ENCODE measurements around the gene PLEKHA7.
"Not testable (repeated sequence)": the region's sequence is repeated elsewhere in the genome, so short reads cannot be mapped to it uniquely, and the experiment has no call there.

PLEKHA7 gene

DNA sequence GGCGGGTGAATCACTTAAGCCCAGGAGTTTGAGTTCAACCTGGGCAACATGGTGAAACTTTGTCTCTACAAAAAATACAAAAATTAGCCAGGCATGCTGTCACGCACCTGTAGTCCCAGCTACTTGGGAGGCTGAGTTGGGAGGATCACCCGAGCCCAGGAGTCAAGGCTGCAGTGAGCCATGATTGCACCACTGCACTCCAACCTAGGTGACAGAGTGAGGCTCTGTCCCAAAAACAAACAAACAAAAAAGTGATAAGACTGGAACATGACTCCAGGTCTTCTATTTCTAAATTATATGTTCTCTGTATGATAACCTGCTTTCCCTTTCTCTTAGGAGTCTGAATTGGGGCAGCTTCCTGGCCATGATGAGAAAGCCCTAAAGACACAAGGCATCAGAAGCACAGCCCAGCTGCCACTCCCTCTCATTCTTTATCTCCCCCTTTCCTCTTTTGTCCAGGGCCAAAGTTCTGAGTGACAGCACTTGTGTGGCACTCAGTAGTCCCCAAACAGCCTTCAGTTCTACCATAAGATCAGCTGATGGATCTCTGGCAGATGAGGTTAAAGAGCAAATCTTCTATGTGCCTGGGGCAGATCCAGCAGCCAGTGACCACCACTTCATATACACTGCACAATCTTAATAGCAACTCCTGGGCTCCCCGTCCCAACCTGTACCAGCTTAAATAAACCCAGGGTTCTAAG lies 139.8 kb downstream of the PLEKHA7 start:
- no peak for DNase-seq

DNA sequence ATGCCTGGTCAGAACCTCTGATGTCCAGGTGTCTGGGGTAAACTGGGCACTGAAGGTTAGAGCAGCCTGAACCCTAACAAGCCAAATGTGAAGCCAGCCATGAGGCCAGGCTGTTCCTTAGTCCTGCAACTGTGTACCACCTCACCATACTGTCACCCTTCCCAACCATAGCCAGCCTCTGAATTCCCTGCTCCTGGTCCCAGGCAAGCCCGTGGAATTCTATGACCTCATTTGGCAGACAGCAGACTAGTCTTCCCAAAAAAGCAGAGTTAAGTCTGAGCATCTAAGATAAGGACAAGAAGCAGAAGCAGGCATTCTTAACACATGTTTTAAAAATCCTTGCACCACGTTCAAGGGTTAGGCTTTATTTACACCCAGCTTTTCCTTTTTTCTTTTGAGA lies 140.9 kb downstream of the PLEKHA7 start:
- no peak for DNase-seq

DNA sequence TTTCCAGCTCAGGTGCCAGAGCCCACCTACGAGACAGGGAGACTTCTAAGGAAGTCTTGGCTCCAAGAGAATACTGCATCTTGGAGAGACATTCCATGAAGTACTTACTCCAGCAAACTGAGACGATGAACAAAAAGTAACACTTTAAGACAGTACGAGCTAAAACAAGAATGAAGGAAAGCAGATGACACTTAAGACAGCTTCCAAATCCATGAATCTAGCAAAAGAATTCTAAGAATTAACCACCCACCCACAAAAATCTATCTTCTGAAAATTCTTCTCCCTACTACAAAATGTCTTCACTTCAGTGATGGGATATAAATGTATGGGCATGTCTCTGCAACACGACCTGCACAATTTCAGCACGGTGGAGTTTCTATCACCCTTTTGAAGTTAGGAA lies 142.8 kb downstream of the PLEKHA7 start:
- no peak for DNase-seq

DNA sequence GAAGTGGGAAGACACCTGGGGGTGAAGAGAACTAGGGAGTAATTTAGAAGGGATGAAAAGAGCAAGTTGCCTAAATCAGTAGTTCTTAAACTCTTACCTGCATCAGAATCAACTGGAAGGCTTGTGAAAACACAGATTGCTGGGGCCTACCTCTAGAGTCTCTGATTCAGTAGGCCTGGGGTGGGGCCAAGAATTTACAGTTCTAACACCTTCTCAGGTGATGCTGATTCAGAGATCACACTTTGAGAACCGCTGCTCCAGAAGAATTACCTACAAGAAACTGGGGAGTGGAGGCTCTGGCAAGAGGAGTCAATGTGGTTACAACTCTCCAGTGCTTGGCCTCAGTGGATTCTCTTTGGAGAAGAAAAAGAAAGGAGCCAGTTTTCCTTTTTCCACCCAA lies 147.1 kb downstream of the PLEKHA7 start:
- no peak for DNase-seq

DNA sequence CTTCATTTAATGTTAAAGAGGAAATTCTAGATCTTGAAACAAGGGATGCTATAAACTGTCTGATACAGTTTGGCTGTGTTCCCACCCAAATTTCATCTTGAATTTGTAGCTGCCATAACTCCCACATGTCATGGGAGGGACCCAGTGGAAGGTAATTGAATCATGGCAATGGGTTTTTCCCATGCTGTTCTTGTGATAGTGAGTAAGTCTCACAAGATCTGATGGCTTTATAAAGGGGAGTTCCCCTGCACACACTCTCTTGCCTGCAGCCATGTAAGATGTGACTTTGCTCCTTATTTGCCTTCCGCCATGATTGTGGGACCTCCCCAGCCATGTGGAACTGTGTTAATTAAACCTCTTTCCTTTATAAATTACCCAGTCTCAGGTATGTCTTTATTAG lies 149.8 kb downstream of the PLEKHA7 start:
- not testable (repeated sequence) for DNase-seq

DNA sequence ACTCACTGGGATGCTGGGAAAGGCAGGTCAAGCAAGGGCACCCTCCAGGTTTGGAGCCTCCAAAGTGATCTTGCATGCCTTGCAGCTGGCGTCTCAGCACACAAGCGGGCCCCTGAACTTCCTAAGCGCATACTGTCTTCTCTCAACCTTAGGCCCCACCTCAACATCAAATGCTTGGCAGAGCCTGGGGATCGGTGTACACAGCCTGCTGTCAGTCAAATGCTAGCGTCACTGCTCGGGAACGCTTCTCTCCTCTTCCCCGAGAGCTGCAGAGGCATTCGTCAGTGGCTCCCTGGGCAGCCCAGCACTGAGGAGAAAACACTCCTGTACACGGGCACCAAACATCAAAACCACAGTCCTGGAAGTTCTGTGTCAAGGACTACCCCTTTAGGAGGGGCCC lies 150.8 kb downstream of the PLEKHA7 start:
- no peak for DNase-seq

DNA sequence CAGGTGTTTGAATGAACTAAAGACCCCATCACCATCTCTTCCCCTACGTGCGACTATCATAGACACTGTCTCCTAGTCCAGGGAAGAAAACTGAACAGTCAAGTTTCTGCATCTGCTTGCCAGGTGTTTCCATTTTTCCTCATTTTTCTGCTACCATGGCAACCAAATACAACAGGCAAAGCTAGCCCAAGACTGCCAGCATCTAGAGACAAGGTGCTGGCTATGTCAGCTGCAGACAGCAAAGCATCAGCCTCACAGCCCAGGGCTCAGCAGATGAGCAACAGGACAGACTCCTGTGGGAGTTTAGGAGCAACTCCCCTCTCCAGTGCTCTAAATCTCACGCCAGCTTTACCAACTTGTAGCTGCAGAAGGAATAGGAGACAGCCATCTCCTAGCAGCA lies 151.5 kb downstream of the PLEKHA7 start:
- DNase-seq: no peak

DNA sequence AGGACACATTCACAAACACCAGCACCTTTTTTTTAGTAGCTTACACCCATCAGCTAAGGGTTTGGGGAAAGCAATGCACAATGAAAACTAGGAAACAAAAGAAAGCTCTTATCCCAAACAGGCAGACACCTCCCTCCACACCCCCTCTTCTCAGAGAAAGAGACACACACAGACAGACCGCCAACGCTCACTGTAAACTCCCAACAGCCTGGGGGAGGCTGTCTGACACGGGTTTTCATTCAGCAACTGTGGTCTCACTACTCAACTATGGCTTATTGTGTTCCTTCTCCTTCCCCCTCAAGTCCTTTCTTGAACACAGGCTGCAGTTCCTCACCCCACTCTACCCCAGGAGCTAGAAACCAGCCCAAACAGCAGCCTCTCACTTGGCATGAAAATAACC lies 152.4 kb downstream of the PLEKHA7 start:
- no peak for DNase-seq

DNA sequence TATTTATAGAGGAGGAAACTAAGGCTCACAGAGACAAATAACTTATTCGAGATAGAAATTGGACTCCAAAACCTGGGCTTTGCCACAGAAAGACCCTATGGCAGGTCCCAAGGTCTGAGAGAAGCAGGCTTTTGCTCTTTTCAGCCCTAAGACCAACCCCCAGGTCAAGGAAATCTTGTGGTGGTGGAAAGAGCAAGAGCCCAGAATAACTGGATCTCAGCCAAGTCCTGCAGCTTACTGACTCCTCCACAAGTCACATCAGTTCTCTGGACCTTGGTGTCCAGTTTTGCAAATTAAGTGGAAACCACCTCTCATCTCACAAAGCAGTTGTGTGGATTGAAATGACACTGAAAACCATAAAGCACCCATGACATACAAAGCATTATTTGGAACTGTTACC lies 153.6 kb downstream of the PLEKHA7 start:
- no peak for DNase-seq

DNA sequence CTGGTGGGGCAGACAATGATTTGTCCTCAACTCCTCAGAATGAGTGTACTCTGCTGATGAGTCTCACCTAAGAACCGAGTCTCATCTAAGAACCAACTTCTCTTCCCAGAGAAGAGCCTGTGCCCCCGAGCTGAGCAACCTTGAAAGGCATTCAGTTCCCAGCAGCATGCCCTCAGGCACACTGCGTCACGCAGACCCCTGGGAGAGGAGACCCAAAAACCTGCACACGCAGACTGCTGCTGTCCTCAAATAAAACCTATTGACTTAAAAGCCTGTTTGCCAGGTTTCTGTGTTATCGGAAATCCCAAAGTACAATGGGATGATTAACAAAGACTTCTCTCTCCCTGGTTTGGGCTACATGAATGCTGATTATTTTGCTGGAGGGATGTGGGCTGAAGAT lies 154.6 kb downstream of the PLEKHA7 start:
- no peak for DNase-seq

DNA sequence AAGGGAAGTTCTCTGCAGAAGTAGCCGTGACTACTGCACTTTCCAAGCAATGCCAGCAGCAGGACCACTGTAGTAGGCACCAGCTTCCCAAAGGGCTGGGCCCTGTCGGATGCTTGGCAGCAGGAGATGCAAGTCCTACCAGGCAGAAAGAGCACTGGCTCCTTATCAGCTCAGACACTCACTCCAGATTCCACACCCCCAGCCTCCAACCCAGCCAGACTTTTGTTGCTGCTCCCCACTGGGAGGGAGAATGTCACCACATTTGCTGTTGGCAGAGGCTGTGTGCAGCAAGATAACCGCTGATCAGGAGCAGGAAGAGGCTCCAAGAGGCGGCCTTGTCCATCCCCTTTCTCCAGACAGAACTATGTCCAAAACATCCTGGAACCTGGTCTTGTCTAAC lies 157.0 kb downstream of the PLEKHA7 start:
- DNase-seq: no peak

DNA sequence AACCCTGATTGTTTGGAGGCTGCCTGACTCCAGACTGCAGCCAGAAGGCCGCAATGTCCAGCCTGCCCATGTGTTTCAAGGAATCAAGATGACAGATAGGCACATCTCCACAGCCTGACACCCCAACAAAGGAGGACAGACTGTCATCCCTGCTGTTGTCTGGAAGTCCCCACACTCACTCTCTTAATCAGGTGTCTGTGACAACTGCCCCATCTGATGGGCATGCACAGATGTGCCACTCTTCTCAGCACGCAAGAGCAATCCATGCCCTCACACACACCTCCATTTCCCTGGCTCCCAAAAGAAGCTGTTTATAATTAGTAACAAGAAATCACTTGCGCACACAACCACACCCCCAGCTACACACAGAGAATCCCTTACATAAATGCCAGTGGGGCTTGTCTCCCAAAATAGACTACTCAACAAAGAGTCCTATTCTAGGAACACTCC lies 158.2 kb downstream of the PLEKHA7 start:
- DNase-seq: no peak

DNA sequence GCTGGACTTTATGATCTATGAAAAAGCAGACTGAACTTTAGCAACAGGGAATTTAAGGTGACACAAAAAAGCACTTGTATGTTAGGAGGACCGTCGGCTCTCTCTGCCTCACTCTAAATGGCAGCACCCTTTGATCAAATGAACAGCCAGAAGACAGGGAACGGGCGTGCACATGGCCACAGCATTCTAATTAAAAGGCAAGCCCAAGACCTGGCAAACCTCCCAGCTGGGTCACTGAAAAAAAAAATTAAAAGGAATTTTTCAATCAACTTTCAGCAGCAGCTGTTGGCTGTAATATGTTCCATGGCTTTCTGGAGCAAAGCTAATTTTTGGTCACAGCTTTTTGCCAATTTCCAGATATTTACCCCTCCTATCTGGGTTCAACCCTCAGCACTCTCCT lies 159.2 kb downstream of the PLEKHA7 start:
- no peak for DNase-seq

DNA sequence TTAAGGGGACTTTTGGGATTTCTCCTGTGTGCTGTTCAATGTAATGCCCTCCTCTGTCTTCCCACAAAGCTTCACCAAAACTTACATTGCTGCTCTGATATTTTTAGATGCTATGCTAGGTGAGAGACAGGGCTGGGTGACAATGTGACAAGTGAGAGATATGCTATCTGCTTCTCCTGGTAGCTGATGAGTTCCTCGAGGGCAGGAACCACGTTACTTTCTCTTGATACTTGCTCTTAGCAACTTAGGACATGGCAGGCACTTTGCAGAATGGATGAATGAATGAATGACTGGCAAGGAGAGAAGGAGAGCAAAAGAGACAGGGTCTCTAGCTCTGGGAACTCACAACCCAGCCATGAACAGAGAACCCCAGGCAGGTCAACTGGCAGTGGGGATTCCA lies 160.4 kb downstream of the PLEKHA7 start:
- DNase-seq: no peak

DNA sequence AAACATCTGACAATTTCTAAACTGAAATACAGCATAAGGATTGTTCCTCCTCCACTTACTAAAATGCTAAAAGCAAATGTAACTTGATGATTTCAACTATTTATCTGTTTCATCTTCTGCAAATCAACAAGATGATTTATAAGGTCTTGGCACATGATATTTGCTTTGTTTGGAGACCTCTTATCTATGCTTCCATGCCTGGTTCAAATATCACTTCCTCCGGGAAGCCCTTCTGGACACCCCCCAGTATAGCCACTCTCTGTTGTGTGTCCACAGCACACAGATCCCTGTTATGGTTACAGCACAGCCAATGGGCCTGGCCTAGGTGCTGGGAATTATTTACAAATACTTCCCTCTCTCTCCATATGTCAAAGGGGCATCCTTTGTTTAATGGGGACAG lies 160.9 kb downstream of the PLEKHA7 start:
- no peak for DNase-seq

DNA sequence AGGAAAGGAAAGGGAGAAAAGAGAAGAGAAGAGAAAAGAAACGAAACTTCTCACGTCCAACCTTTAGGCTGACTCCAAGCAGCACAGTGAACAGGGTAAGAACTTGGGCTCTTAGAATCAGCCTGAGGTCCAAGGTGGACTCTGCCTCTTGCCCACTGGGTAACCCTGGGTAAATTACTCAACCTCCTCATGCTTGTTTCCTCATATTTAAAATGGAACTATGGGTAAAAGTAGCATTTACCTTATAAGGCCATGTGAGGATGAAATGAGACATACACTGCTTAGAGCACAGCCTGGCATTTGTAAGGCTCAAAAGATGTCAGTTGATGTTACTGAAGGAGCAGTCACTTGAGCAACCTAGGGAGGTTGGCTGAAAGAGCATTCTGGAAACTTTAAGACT lies 167.9 kb downstream of the PLEKHA7 start:
- DNase-seq: no peak

DNA sequence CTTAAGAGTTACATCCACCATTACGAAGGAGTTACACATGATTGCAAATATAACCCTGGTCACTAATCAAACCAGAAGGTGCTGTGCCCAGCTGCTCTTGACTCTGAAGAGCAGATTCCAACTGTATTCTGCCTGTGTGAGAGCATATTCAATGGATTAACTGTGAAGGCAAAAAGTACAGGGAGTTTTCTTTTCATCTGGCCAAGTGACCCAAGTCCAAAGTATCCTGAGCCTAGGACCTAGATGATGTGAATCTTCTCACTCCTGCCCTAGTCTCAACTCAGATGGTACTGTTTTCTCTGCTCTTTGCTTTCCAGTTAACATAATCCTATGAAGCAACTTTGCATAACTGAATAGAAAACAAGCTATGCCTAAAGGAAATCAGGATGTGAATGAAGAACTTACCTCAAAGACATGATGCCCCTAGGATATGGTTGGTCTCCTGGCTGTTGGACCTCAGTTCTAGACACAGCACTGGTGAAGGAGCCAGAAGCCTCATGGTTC lies 169.9 kb downstream of the PLEKHA7 start:
- DNase-seq: no peak

DNA sequence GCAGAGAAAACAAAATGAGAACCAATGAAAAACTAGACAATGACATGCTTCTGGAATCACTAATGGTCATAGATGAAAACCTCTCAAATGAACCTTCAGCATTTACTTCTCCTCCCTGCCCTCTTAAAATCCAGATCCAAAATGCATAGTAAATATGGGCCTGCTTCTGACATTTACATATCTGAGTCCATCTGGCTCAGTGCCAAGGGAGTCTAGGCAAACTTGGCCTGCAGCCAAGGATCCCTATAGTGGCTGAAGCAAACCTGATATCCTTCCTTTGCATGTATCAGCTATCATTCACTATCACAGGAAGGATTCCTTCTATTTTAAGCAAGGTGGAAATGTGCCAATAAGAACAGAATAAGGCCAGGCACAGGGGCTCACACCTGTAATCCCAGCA lies 170.9 kb downstream of the PLEKHA7 start:
- DNase-seq: no peak

DNA sequence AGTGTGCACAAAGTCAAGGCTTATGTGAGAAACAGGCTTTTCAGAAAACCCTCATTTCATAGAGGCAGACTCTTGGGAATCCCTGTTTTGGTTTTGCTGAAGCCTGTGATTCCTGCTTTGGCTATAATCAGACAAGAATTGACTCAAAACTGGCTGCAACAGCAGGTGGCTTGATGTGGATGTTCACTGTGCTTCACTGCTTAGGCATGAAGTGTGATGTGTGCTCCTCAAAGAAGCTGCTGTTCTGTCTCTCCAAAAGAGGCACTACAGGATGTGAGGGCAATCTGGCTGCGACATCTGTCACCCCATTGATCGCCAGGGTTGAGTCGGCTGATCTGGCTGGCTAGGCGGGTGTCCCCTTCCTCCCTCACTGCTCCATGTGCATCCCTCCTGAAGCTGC lies 172.2 kb downstream of the PLEKHA7 start:
- no peak for DNase-seq

DNA sequence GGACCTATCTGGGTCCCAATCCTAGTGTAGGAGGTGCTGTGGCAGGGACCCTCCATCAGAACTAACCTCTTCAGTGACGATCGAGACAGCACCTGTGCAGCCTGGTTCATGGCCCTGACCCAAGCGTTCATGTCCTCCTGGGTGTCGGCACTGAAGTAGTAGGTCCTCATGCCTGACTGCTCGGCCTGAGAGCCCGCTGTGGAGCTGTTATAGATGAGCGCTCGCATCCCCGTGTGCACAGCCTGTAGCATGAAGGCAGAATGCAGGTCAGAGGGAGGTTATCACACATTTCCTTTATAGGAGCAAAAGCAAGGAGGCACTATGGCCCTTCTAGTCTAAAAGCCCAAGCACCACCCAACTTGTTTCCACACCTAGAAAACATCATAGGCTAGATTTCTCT lies 172.7 kb downstream of the PLEKHA7 start:
- no peak for DNase-seq

DNA sequence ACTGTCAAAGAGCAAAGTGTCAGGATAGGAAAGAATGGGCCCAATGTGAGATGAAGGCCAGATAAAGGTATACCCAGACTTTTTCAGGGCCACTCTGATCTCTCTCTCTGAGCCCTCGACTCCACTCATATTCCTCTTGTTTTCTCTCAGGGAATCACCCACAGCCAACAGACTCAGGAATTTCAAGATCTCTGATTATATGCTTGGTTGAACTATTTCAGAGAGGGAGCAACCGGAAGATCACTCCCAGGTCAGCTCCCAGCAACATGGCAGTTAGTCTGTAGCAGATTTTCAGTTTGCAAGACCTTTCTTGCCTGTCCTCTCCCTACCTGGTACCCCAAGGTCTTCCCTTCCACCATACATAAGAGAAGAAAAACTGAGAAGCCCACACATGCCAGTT lies 173.3 kb downstream of the PLEKHA7 start:
- no peak for DNase-seq

DNA sequence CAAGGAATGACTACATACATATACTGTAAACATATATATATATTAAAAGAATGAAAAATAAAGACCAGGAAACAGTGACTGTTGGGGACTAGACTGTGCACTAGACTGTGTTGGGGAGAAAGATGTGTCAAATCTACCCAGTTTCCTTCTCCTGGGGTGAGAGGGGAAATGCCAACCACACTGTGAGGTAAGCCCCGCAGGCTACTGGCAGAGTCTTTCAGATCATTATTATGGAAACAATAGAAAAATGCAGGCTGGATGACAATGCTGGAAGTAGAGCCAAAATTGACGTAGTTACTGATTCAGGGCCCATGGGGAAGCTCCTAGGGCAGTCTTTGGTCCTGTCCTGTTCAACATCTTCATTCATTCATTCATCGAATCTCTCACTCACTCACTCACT lies 174.4 kb downstream of the PLEKHA7 start:
- no peak for DNase-seq

DNA sequence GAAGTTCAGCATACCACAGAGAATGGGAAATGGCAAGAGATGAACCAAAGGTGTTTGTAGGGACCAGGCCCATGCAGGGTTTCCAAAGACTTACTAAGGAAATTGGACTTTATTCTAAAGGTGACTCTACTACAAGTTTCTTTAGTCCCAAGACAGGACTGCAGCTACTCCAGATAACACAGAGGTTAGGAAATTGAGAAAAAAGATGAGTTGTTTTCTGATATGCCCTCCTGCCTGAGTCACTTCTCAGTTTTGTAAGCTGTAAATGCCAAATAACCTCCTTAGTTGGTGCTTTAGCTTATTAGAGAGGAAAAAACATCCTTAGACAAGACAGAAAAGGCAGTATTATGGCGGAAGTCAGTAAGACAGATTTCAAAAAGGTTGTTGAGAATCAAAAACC lies 179.8 kb downstream of the PLEKHA7 start:
- no peak for DNase-seq

DNA sequence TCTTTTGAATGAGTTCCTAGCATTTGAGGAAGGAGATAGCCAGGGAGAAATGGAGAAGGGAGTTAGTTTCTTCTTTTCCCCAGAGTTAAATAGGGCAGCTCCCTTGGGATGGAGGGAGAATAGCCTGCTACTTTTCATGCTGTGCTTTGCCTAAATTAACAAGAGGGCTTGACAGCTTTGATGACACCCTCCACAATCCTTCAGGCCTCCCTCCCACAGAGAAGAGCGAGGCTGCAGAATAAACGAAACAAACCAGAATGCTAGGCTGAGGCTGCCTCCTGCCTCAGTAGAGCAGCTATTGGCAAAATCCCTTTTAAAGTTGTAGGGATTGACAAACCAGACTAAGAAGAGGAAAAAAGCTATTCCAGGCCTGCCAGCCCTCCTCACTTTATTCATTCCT lies 181.2 kb downstream of the PLEKHA7 start:
- no peak for DNase-seq

DNA sequence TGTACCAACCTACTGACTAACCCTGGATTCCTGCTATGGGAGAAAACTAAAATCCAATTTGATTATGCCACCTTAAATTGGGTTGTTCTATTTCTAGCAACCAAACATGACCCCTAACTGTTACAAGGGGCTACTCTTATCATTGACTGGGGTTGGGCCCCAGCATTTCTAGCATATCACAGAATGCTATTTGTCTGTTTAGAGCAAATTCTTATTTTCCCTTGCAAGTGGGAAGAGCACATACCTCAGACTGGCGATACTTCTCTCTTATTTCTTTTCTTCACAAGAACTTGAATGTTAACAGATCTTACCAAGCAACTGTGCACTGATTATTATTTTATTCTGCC lies 182.0 kb downstream of the PLEKHA7 start:
- DNase-seq: no peak

All from activated T-cell treated with anti-CD3 and anti-CD28 coated beads, Interleukin-2, amount 50 U/mL, for 1 hour (primary cell).